ENCODE measurements around the gene THRB.

DNA sequence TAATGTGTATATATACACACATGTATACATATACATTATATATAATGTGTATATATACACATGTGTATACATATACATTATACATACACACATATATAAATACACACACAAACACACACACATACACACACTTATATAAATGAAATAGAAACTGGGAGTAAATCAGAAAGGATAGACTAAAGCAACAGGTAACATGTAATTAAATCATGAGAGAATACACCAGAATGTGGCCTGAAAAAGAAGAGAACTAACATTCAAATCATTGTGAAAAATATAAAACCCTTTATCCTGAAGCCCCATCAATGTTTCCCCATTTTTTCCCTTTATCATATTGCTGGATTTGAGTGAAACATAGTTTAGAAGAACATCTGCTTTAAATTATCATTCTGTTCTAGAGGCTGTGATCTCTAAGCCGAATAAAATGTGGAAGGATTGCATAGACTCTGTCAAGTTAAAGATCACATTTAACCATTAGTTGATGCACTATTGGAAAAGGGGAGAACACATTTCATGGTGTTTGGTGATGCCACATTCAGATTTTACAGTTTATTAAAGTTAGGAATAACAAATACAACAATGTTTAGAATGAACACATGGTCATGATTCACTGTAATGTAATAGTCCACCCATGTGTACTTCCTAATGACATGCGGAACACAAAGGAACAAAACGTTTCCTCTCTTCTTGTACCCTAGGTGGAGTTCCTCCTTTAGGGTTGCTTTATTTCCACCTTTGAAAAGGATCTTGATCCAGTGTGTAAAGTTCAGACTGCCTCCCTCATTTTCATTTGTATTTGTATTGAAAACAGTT is 12.5 kb upstream of the THRB start:
- TF ChIP-seq, protein P1, sequence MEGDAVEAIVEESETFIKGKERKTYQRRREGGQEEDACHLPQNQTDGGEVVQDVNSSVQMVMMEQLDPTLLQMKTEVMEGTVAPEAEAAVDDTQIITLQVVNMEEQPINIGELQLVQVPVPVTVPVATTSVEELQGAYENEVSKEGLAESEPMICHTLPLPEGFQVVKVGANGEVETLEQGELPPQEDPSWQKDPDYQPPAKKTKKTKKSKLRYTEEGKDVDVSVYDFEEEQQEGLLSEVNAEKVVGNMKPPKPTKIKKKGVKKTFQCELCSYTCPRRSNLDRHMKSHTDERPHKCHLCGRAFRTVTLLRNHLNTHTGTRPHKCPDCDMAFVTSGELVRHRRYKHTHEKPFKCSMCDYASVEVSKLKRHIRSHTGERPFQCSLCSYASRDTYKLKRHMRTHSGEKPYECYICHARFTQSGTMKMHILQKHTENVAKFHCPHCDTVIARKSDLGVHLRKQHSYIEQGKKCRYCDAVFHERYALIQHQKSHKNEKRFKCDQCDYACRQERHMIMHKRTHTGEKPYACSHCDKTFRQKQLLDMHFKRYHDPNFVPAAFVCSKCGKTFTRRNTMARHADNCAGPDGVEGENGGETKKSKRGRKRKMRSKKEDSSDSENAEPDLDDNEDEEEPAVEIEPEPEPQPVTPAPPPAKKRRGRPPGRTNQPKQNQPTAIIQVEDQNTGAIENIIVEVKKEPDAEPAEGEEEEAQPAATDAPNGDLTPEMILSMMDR (conservative IDR thresholded peaks at IDR 0.05): no peak
- no peak for TF ChIP-seq EZH2 (IDR thresholded peaks at IDR 0.05; ENCODE audit: low read depth)
